ENCODE measurements around the gene SYT7. TPM values are rescaled to one million over a fixed set of nuclear protein-coding genes. Genes with fewer than 3 reads are reported as not detected.

SYT7 gene
- total and polyA plus RNA-seq, 10 of the 15 experiments (the other 5 are each of a cell fraction or from before 2014, with no cell fraction given) = not detected

DNA sequence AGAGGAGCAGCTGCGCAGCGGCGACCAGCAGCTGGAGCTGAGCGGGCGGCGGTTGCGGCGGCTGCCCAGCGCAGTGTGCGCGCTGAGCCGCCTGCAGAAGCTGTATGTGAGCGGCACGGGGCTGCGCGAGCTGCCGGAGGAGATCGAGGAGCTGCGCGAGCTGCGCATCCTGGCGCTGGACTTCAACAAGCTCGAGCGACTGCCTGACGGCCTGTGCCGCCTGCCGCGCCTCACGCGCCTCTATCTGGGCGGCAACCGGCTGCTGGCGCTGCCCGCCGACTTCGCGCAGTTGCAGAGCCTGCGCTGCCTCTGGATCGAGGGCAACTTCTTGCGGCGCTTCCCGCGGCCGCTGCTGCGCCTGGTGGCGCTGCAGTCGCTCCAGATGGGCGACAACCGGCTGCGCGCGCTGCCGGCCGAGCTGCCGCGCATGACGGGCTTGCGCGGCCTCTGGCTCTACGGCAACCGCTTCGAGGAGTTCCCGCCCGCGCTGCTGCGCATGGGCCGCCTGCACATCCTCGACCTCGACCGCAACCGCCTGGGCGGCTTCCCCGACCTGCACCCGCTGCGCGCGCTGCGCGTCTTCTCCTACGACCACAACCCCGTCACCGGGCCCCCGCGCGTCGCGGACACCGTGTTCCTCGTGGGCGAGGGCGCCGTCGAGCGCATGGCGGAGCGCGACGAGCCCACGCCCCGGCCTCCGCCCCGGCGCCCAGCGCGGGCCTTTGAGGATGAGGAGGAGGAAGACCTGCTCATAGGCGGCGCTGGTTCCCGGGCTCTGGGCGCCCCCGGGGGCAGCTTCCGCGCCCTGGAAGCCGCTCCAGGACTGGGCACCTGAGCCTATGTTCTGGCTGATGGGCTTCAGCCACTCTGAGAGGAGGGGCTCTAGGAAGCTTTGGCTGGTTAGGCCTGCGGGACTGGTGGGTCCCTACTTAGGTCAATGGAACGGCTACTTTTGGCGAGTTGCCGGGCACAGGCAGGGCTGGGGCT lies 71.5 kb downstream of the SYT7 start (continued):
- TF ChIP-seq, protein P1, sequence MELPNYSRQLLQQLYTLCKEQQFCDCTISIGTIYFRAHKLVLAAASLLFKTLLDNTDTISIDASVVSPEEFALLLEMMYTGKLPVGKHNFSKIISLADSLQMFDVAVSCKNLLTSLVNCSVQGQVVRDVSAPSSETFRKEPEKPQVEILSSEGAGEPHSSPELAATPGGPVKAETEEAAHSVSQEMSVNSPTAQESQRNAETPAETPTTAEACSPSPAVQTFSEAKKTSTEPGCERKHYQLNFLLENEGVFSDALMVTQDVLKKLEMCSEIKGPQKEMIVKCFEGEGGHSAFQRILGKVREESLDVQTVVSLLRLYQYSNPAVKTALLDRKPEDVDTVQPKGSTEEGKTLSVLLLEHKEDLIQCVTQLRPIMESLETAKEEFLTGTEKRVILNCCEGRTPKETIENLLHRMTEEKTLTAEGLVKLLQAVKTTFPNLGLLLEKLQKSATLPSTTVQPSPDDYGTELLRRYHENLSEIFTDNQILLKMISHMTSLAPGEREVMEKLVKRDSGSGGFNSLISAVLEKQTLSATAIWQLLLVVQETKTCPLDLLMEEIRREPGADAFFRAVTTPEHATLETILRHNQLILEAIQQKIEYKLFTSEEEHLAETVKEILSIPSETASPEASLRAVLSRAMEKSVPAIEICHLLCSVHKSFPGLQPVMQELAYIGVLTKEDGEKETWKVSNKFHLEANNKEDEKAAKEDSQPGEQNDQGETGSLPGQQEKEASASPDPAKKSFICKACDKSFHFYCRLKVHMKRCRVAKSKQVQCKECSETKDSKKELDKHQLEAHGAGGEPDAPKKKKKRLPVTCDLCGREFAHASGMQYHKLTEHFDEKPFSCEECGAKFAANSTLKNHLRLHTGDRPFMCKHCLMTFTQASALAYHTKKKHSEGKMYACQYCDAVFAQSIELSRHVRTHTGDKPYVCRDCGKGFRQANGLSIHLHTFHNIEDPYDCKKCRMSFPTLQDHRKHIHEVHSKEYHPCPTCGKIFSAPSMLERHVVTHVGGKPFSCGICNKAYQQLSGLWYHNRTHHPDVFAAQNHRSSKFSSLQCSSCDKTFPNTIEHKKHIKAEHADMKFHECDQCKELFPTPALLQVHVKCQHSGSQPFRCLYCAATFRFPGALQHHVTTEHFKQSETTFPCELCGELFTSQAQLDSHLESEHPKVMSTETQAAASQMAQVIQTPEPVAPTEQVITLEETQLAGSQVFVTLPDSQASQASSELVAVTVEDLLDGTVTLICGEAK (IDR thresholded peaks at IDR 0.05; ENCODE audit: borderline replicate concordance) = no peak
- TF ChIP-seq SMARCA5 (IDR thresholded peaks at IDR 0.05) = no peak
- no peak for TF ChIP-seq NFIC (IDR thresholded peaks at IDR 0.05; ENCODE audit: low read depth, low read length)
- TF ChIP-seq ZNF24 (IDR thresholded peaks at IDR 0.05) = no peak
- TF ChIP-seq SUPT20H (IDR thresholded peaks at IDR 0.05; ENCODE audit: borderline replicate concordance, control insufficient read depth, low read depth, low read length) = no peak
- no peak for TF ChIP-seq JUNB (IDR thresholded peaks at IDR 0.05)
- TF ChIP-seq HDAC6 (IDR thresholded peaks at IDR 0.05; ENCODE audit: unreplicated experiment) = peak; percentile 90
- no peak for TF ChIP-seq ZNF622 (IDR thresholded peaks at IDR 0.05)
- no peak for TF ChIP-seq POLR2AphosphoS5 (IDR thresholded peaks at IDR 0.05; ENCODE audit: low read length)
- TF ChIP-seq NR2C1 (IDR thresholded peaks at IDR 0.05) = no peak
- TF ChIP-seq, protein P2, sequence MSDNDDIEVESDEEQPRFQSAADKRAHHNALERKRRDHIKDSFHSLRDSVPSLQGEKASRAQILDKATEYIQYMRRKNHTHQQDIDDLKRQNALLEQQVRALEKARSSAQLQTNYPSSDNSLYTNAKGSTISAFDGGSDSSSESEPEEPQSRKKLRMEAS (IDR thresholded peaks at IDR 0.05; ENCODE audit: low read depth, low read length) = 0 out of 2 replicates have a peak, but pooled peaks have one; percentile 24
- no peak for TF ChIP-seq SRF (IDR thresholded peaks at IDR 0.05; ENCODE audit: low read depth in 2 of 2, low read length in 2 of 2)
- TF ChIP-seq YBX1 (IDR thresholded peaks at IDR 0.05) = no peak
- peak; percentile 59 for TF ChIP-seq RUNX3 (IDR thresholded peaks at IDR 0.05; ENCODE audit: low read length)

Data from GM12878 (cell line).